ENCODE results near the gene ELMO2.

DNA sequence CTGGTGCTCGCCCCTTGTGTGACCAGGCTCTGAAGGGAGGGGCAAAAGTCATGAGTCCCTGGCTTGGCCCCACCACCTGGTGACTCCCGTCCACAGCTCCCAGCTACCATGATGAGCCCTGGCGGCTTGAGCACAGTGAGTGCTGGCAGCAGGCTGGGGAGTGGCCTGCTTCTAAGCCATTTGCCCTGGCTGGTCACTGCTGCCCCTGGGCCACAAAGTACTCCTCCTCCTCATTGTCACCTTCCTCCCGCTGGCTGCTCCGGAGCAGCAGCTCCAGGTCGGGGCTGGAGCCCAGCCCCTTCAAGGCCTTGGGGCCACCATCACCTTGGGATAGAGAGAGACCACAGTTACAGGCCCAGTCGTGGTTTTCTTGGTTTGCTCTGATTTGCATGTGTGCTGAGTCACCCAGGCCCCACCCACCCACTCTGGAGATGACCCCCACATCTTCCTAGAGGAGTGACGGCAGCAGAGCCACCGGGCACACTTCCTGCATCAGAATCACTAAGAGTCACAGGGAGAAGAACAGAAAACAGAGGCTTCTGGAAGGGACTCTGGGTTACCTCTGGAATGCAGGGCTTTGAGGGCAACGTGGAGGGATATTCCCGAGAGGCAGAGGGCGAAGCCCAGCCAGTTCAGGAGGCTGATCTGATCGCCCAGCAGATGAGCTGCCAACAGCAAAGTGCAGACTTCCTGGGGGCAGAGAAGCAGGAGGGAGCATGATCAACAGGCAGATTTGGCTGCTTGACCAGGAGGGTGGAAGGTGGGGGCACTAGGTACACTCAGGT, 56.0 kb downstream of the ELMO2 start:
- TF ChIP-seq POLR2A (IDR thresholded peaks at IDR 0.05; ENCODE audit: low read depth, low read length) (no peak), SPI1 (IDR thresholded peaks at IDR 0.05; ENCODE audit: low read depth, low read length) (peak; percentile 7; the same call in 1 of the 2 replicates), POLR2AphosphoS5 (IDR thresholded peaks at IDR 0.05; ENCODE audit: low read depth, low read length) (no peak), TAF1 (IDR thresholded peaks at IDR 0.05; ENCODE audit: low read depth, low read length) (no peak), POU2F2 (IDR thresholded peaks at IDR 0.05; ENCODE audit: low read depth, low read length) (peak; percentile 92; the same call in 1 of the 2 replicates), PAX5 (IDR thresholded peaks at IDR 0.05; ENCODE audit: insufficient read depth, low read length, severe bottlenecking) (no peak)
